ENCODE measurements around the gene HIPK2.

DNA sequence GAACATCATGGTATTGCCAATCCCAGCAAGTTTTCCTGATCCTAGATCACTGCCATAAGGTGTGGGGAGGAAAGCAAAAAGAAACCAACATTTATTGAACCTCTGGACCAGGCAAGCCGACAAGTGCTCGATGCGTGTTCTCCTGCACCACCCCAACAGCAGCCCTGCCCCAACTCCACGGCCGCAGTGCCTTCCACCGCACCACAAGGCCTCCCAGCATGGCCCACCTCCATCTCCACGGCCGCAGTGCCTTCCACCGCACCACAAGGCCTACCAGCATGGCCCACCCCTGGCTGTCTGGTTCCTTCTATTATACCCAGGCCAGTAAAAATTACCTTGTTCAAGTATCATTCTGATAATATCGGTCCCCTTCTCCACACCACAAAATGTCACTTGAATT is 8.7 kb downstream of the HIPK2 start:
- TF ChIP-seq EZH2 (IDR thresholded peaks at IDR 0.05; ENCODE audit: low read depth, unreplicated experiment) (no peak), POLR2AphosphoS5 (IDR thresholded peaks at IDR 0.05; ENCODE audit: low read depth) (no peak), REST (IDR thresholded peaks at IDR 0.05; ENCODE audit: unreplicated experiment) (no peak), ZNF114 (CRISPR knock-in tag; IDR thresholded peaks at IDR 0.05) (no peak), EZH2phosphoT487 (IDR thresholded peaks at IDR 0.05; ENCODE audit: unreplicated experiment) (no peak), JUNB (IDR thresholded peaks at IDR 0.05; ENCODE audit: unreplicated experiment) (no peak), NANOG (IDR thresholded peaks at IDR 0.05; ENCODE audit: borderline replicate concordance) (no peak), ETS1 (IDR thresholded peaks at IDR 0.05) (no peak), ZNF331 (CRISPR knock-in tag; IDR thresholded peaks at IDR 0.05; ENCODE audit: low read depth) (no peak), CREB1 (CRISPR knock-in tag; IDR thresholded peaks at IDR 0.05; ENCODE audit: low read depth) (no peak), STAT1 (IDR thresholded peaks at IDR 0.05; ENCODE audit: unreplicated experiment) (no peak)
- TF ChIP-seq, protein P1, sequence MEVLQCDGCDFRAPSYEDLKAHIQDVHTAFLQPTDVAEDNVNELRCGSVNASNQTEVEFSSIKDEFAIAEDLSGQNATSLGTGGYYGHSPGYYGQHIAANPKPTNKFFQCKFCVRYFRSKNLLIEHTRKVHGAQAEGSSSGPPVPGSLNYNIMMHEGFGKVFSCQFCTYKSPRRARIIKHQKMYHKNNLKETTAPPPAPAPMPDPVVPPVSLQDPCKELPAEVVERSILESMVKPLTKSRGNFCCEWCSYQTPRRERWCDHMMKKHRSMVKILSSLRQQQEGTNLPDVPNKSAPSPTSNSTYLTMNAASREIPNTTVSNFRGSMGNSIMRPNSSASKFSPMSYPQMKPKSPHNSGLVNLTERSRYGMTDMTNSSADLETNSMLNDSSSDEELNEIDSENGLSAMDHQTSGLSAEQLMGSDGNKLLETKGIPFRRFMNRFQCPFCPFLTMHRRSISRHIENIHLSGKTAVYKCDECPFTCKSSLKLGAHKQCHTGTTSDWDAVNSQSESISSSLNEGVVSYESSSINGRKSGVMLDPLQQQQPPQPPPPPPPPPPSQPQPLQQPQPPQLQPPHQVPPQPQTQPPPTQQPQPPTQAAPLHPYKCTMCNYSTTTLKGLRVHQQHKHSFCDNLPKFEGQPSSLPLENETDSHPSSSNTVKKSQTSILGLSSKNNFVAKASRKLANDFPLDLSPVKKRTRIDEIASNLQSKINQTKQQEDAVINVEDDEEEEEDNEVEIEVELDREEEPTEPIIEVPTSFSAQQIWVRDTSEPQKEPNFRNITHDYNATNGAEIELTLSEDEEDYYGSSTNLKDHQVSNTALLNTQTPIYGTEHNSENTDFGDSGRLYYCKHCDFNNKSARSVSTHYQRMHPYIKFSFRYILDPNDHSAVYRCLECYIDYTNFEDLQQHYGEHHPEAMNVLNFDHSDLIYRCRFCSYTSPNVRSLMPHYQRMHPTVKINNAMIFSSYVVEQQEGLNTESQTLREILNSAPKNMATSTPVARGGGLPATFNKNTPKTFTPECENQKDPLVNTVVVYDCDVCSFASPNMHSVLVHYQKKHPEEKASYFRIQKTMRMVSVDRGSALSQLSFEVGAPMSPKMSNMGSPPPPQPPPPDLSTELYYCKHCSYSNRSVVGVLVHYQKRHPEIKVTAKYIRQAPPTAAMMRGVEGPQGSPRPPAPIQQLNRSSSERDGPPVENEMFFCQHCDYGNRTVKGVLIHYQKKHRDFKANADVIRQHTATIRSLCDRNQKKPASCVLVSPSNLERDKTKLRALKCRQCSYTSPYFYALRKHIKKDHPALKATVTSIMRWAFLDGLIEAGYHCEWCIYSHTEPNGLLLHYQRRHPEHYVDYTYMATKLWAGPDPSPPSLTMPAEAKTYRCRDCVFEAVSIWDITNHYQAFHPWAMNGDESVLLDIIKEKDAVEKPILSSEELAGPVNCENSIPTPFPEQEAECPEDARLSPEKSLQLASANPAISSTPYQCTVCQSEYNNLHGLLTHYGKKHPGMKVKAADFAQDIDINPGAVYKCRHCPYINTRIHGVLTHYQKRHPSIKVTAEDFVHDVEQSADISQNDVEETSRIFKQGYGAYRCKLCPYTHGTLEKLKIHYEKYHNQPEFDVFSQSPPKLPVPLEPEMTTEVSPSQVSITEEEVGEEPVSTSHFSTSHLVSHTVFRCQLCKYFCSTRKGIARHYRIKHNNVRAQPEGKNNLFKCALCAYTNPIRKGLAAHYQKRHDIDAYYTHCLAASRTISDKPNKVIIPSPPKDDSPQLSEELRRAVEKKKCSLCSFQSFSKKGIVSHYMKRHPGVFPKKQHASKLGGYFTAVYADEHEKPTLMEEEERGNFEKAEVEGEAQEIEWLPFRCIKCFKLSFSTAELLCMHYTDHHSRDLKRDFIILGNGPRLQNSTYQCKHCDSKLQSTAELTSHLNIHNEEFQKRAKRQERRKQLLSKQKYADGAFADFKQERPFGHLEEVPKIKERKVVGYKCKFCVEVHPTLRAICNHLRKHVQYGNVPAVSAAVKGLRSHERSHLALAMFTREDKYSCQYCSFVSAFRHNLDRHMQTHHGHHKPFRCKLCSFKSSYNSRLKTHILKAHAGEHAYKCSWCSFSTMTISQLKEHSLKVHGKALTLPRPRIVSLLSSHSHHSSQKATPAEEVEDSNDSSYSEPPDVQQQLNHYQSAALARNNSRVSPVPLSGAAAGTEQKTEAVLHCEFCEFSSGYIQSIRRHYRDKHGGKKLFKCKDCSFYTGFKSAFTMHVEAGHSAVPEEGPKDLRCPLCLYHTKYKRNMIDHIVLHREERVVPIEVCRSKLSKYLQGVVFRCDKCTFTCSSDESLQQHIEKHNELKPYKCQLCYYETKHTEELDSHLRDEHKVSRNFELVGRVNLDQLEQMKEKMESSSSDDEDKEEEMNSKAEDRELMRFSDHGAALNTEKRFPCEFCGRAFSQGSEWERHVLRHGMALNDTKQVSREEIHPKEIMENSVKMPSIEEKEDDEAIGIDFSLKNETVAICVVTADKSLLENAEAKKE (CRISPR knock-in tag; IDR thresholded peaks at IDR 0.05), result no peak
- TF ChIP-seq, protein P2, sequence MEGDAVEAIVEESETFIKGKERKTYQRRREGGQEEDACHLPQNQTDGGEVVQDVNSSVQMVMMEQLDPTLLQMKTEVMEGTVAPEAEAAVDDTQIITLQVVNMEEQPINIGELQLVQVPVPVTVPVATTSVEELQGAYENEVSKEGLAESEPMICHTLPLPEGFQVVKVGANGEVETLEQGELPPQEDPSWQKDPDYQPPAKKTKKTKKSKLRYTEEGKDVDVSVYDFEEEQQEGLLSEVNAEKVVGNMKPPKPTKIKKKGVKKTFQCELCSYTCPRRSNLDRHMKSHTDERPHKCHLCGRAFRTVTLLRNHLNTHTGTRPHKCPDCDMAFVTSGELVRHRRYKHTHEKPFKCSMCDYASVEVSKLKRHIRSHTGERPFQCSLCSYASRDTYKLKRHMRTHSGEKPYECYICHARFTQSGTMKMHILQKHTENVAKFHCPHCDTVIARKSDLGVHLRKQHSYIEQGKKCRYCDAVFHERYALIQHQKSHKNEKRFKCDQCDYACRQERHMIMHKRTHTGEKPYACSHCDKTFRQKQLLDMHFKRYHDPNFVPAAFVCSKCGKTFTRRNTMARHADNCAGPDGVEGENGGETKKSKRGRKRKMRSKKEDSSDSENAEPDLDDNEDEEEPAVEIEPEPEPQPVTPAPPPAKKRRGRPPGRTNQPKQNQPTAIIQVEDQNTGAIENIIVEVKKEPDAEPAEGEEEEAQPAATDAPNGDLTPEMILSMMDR (conservative IDR thresholded peaks at IDR 0.05; ENCODE audit: low read depth in 2 of 2), result no peak

Measured in GM23338 (cell line).